Effector memory CD8-positive, alpha-beta T cell (primary cell): ENCODE data around the gene USP17L28.
"Not testable (repeated sequence)": the region's sequence is repeated elsewhere in the genome, so short reads cannot be mapped to it uniquely, and the experiment has no call there.

Source experiments
- ATAC-seq: fragments of 150-1000 bp; cut with Tn5 transposase; replicated peaks from 2 replicates; pipeline ENCODE4 v1.10.0; 2021; ENCODE audit warnings: mild to moderate bottlenecking, moderate library complexity
- DNase-seq, 3 experiments: peaks; one replicate each; pipeline ENCODE4 v3.0.0; 2021
- H3K27ac Mint-ChIP-seq, 2 donors: one replicate each; pipeline ENCODE4 v1.8.0; 2022; ENCODE audit warnings: mild to moderate bottlenecking in 2 of 2, mixed read lengths in 2 of 2, moderate library complexity in 2 of 2
- H3K27me3 Mint-ChIP-seq, 2 donors: one replicate each; pipeline ENCODE4 v1.8.0; 2022; ENCODE audit warnings: mixed read lengths in 2 of 2
- H3K36me3 Mint-ChIP-seq: one replicate; pipeline ENCODE4 v1.8.0; 2022; ENCODE audit warnings: mild to moderate bottlenecking, moderate library complexity, mixed read lengths; ENCODE audit not compliant: insufficient read depth
- H3K4me1 Mint-ChIP-seq, 2 donors: one replicate each; pipeline ENCODE4 v1.8.0; 2022; ENCODE audit warnings: low read depth in 2 of 2, mixed read lengths in 2 of 2
- H3K4me3 Mint-ChIP-seq, 2 donors: one replicate each; pipeline ENCODE4 v1.8.0; 2022; ENCODE audit warnings: mild to moderate bottlenecking in 2 of 2, mixed read lengths in 2 of 2, moderate library complexity in 2 of 2
- H3K9me3 Mint-ChIP-seq, 2 donors: one replicate each; pipeline ENCODE4 v1.8.0; 2022; ENCODE audit warnings: mixed read lengths in 2 of 2
- total RNA-seq, 9 experiments: gene quantifications; one replicate each; lab custom pipeline; 2026; lab: John Stamatoyannopoulos, UW

Gene USP17L28
- total RNA-seq, result 0 reads per million in 9 experiments

GRCh38 chr4:9348593-9348992 lies at the start of gene USP17L28:
Gene USP17L28, plus strand, starts transcription at chr4:9348893. Its CDS starts 0 bp downstream, at chr4:9348893.
- H3K27ac Mint-ChIP-seq, DNase-seq, H3K4me1 Mint-ChIP-seq, H3K4me3 Mint-ChIP-seq, H3K36me3 Mint-ChIP-seq, ATAC-seq, H3K27me3 Mint-ChIP-seq, H3K9me3 Mint-ChIP-seq: not testable (repeated sequence)

GRCh38 chr4:9324191-9324590 lies 24.5 kb upstream of the USP17L28 start:
- peak in 1 of 3 experiments; percentile 2 for DNase-seq
- H3K4me1 Mint-ChIP-seq, H3K27me3 Mint-ChIP-seq, H3K27ac Mint-ChIP-seq, H3K4me3 Mint-ChIP-seq, H3K36me3 Mint-ChIP-seq, ATAC-seq, H3K9me3 Mint-ChIP-seq: not testable (repeated sequence)

GRCh38 chr4:9324865-9325264 lies 23.8 kb upstream of the USP17L28 start, which contains the start of gene USP17L24:
Gene USP17L24, plus strand, starts transcription at chr4:9325165. Its CDS starts 0 bp downstream, at chr4:9325165.
- H3K27me3 Mint-ChIP-seq, H3K36me3 Mint-ChIP-seq, H3K4me1 Mint-ChIP-seq, DNase-seq, H3K4me3 Mint-ChIP-seq, H3K27ac Mint-ChIP-seq, H3K9me3 Mint-ChIP-seq, ATAC-seq: not testable (repeated sequence)

- not testable (repeated sequence) for H3K36me3 Mint-ChIP-seq, H3K9me3 Mint-ChIP-seq, DNase-seq, ATAC-seq, H3K27ac Mint-ChIP-seq, H3K4me3 Mint-ChIP-seq, H3K27me3 Mint-ChIP-seq, H3K4me1 Mint-ChIP-seq
These were observed 19.1 kb upstream of the USP17L28 start, which contains the start of gene USP17L25 for GRCh38 chr4:9329611-9330010. Gene USP17L25, plus strand, starts transcription at chr4:9329911. Its CDS starts 0 bp downstream, at chr4:9329911.

- H3K27me3 Mint-ChIP-seq, DNase-seq, H3K36me3 Mint-ChIP-seq, H3K4me1 Mint-ChIP-seq, H3K9me3 Mint-ChIP-seq, H3K4me3 Mint-ChIP-seq, H3K27ac Mint-ChIP-seq, ATAC-seq: not testable (repeated sequence)
These were observed 14.3 kb upstream of the USP17L28 start, which contains the start of gene USP17L26 for GRCh38 chr4:9334358-9334757. Gene USP17L26, plus strand, starts transcription at chr4:9334658. Its CDS starts 0 bp downstream, at chr4:9334658.

GRCh38 chr4:9339103-9339502 lies 9.6 kb upstream of the USP17L28 start, which contains the start of gene USP17L5:
Gene USP17L5, plus strand, starts transcription at chr4:9339403. Its CDS starts 0 bp downstream, at chr4:9339403.
- H3K4me3 Mint-ChIP-seq, H3K9me3 Mint-ChIP-seq, ATAC-seq, H3K27ac Mint-ChIP-seq, H3K4me1 Mint-ChIP-seq, H3K27me3 Mint-ChIP-seq, DNase-seq, H3K36me3 Mint-ChIP-seq: not testable (repeated sequence)

- not testable (repeated sequence) for H3K4me1 Mint-ChIP-seq, ATAC-seq, H3K27me3 Mint-ChIP-seq, H3K36me3 Mint-ChIP-seq, H3K4me3 Mint-ChIP-seq, H3K27ac Mint-ChIP-seq, H3K9me3 Mint-ChIP-seq, DNase-seq
These were observed 4.8 kb upstream of the USP17L28 start, which contains the start of gene USP17L27 for GRCh38 chr4:9343848-9344247. Gene USP17L27, plus strand, starts transcription at chr4:9344148. Its CDS starts 0 bp downstream, at chr4:9344148.

- peak in 2 of 3 experiments; percentile 0 to 8 for DNase-seq
These were observed 2.2 kb downstream of the USP17L28 start for GRCh38 chr4:9350866-9351265.

GRCh38 chr4:9353338-9353737 lies 4.6 kb downstream of the USP17L28 start, which contains the start of gene USP17L29:
Gene USP17L29, plus strand, starts transcription at chr4:9353638. Its CDS starts 0 bp downstream, at chr4:9353638.
- DNase-seq, H3K27me3 Mint-ChIP-seq, H3K4me3 Mint-ChIP-seq, H3K27ac Mint-ChIP-seq, H3K4me1 Mint-ChIP-seq, H3K9me3 Mint-ChIP-seq, H3K36me3 Mint-ChIP-seq, ATAC-seq: not testable (repeated sequence)

More at GRCh38 chr4:9350866-9351265, 2.2 kb downstream of the USP17L28 start:
- H3K27me3 Mint-ChIP-seq, H3K4me1 Mint-ChIP-seq, H3K27ac Mint-ChIP-seq, H3K36me3 Mint-ChIP-seq, H3K9me3 Mint-ChIP-seq, ATAC-seq, H3K4me3 Mint-ChIP-seq: not testable (repeated sequence)

- H3K9me3 Mint-ChIP-seq, H3K27ac Mint-ChIP-seq, DNase-seq, H3K36me3 Mint-ChIP-seq, H3K4me3 Mint-ChIP-seq, H3K4me1 Mint-ChIP-seq, ATAC-seq, H3K27me3 Mint-ChIP-seq: not testable (repeated sequence)
These were observed 14.1 kb downstream of the USP17L28 start, which contains the start of gene USP17L30 for GRCh38 chr4:9362829-9363228. Gene USP17L30, plus strand, starts transcription at chr4:9363129. Its CDS starts 0 bp downstream, at chr4:9363129.

- not testable (repeated sequence) for DNase-seq, ATAC-seq, H3K9me3 Mint-ChIP-seq, H3K36me3 Mint-ChIP-seq, H3K4me3 Mint-ChIP-seq, H3K27me3 Mint-ChIP-seq, H3K27ac Mint-ChIP-seq, H3K4me1 Mint-ChIP-seq
These were observed 31.2 kb downstream of the USP17L28 start for GRCh38 chr4:9379881-9380280.

- H3K4me1 Mint-ChIP-seq, H3K27me3 Mint-ChIP-seq, H3K9me3 Mint-ChIP-seq, H3K36me3 Mint-ChIP-seq, H3K27ac Mint-ChIP-seq, ATAC-seq: not testable (repeated sequence)
- H3K4me3 Mint-ChIP-seq, result peak overlapping the region in 1 of 2 donors; percentile 31
- peak; percentile 7 to 21 (median 18) for DNase-seq
These were observed 32.4 kb downstream of the USP17L28 start for GRCh38 chr4:9381012-9381534.

- ATAC-seq (no peak), DNase-seq (no peak)
- H3K27ac Mint-ChIP-seq, result no peak overlapping the region
- peaks cover 3% of the 10 kb centered on the region for H3K36me3 Mint-ChIP-seq
- no peak overlapping the region for H3K4me3 Mint-ChIP-seq
- H3K9me3 Mint-ChIP-seq, result no peaks in the 10 kb centered on the region
- H3K27me3 Mint-ChIP-seq, result peaks cover 0 to 6% of the 10 kb centered on the region in 2 donors
- H3K4me1 Mint-ChIP-seq, result no peaks in the 10 kb centered on the region
These were observed 35.4 kb downstream of the USP17L28 start for GRCh38 chr4:9384126-9384525.

- not testable (repeated sequence) for H3K4me1 Mint-ChIP-seq, H3K9me3 Mint-ChIP-seq, DNase-seq, H3K27me3 Mint-ChIP-seq, H3K36me3 Mint-ChIP-seq, H3K27ac Mint-ChIP-seq, H3K4me3 Mint-ChIP-seq, ATAC-seq
These were observed 40.3 kb downstream of the USP17L28 start for GRCh38 chr4:9389001-9389400.
